SH-SY5Y (cell line): ENCODE data around the gene PGGHG.

Source experiments
- GATA2 ChIP-seq: IDR thresholded peaks from 2 replicates; pipeline ENCODE4 v1.6.1; 2011; ENCODE audit warnings: mild to moderate bottlenecking, low read depth, low read length
- GATA3 ChIP-seq: IDR thresholded peaks from 2 replicates; pipeline ENCODE4 v1.6.1; 2011; ENCODE audit warnings: low read depth, mild to moderate bottlenecking, low read length, moderate library complexity

GRCh38 chr11:326592-326841 lies 37.6 kb downstream of the PGGHG start:
- no peak for TF ChIP-seq GATA3
- no peak for TF ChIP-seq GATA2
